ENCODE data around the gene TMTC2.

DNA sequence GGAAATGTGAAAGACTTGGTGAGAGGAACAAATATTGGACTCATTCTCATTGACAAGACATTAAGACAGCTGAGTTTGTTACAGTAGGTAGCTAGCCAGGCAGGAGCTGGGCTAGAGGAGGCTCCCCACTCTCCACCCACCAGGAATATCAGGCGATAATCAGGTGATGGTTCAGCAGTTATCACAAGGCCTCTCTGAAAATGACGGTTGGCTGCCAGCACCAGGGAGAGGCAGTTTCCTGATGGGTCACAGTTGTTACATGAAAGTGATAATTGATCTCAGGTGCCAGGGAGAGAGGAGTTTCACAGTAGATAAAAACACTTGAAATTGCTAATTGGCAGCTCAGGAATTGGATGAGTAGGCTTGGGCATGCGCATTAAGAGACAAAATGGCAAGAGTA is 116.5 kb downstream of the TMTC2 start:
- TF ChIP-seq, protein P1, sequence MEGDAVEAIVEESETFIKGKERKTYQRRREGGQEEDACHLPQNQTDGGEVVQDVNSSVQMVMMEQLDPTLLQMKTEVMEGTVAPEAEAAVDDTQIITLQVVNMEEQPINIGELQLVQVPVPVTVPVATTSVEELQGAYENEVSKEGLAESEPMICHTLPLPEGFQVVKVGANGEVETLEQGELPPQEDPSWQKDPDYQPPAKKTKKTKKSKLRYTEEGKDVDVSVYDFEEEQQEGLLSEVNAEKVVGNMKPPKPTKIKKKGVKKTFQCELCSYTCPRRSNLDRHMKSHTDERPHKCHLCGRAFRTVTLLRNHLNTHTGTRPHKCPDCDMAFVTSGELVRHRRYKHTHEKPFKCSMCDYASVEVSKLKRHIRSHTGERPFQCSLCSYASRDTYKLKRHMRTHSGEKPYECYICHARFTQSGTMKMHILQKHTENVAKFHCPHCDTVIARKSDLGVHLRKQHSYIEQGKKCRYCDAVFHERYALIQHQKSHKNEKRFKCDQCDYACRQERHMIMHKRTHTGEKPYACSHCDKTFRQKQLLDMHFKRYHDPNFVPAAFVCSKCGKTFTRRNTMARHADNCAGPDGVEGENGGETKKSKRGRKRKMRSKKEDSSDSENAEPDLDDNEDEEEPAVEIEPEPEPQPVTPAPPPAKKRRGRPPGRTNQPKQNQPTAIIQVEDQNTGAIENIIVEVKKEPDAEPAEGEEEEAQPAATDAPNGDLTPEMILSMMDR (IDR thresholded peaks at IDR 0.05; ENCODE audit: low read depth, low read length) = no peak
- TF ChIP-seq EZH2phosphoT487 (IDR thresholded peaks at IDR 0.05; ENCODE audit: low read depth) = no peak
